ENCODE results near the gene ONECUT1. TPM values are rescaled to one million over a fixed set of nuclear protein-coding genes. Genes with fewer than 3 reads are reported as not detected.
"Not testable (repeated sequence)": the region's sequence is repeated elsewhere in the genome, so short reads cannot be mapped to it uniquely, and the experiment has no call there.

ONECUT1 gene
- polyA plus RNA-seq: not detected

- Mint-ChIP-seq H3K36me3 (no peaks in the 10 kb centered on the region), H3K4me1 (peaks cover 0 to 6% (median 4%) of the 10 kb centered on the region in 3 donors), H3K4me3 (peak within 1 kb of the TSS; percentile 27 to 91 (median 82)), H3K27me3 (peaks cover 66% of the 10 kb centered on the region), H3K9me3 (peaks cover 0 to 2% (median 0%) of the 10 kb centered on the region in 3 donors), H3K27ac (peak within 1 kb of the TSS; percentile 30 to 87 (median 63))
Observed at GRCh38 chr15:52790169-52790708, at the start of gene ONECUT1. Gene ONECUT1 (minus strand): TSS chr15:52790336. CDS start chr15:52789884, 452 bp downstream.

GRCh38 chr15:52834379-52834778, 44.2 kb upstream of the ONECUT1 start:
- Mint-ChIP-seq H3K4me1 (peaks cover 0 to 1% (median 0%) of the 10 kb centered on the region in 3 donors), H3K27ac (no peak overlapping the region), H3K9me3 (peaks cover 0 to 2% (median 0%) of the 10 kb centered on the region in 3 donors), H3K36me3 (no peaks in the 10 kb centered on the region), H3K27me3 (peaks cover 10% of the 10 kb centered on the region), H3K4me3 (no peak overlapping the region)

- H3K27me3 Mint-ChIP-seq: peaks cover 29% of the 10 kb centered on the region
- not testable (repeated sequence) for H3K9me3 Mint-ChIP-seq, H3K36me3 Mint-ChIP-seq, H3K4me1 Mint-ChIP-seq, H3K4me3 Mint-ChIP-seq, H3K27ac Mint-ChIP-seq
Observed at GRCh38 chr15:52824169-52824942, 34.2 kb upstream of the ONECUT1 start.

GRCh38 chr15:52822475-52822874, 32.3 kb upstream of the ONECUT1 start:
- peaks cover 0 to 2% (median 0%) of the 10 kb centered on the region in 3 donors for H3K4me1 Mint-ChIP-seq
- no peaks in the 10 kb centered on the region for H3K36me3 Mint-ChIP-seq
- peaks cover 34% of the 10 kb centered on the region for H3K27me3 Mint-ChIP-seq
- no peak overlapping the region for H3K4me3 Mint-ChIP-seq
- peaks cover 0 to 5% (median 3%) of the 10 kb centered on the region in 3 donors for H3K9me3 Mint-ChIP-seq
- H3K27ac Mint-ChIP-seq: no peak overlapping the region

- Mint-ChIP-seq H3K27ac (no peak overlapping the region), H3K9me3 (peaks cover 0 to 5% (median 4%) of the 10 kb centered on the region in 3 donors), H3K27me3 (peaks cover 34% of the 10 kb centered on the region), H3K36me3 (no peaks in the 10 kb centered on the region), H3K4me3 (no peak overlapping the region), H3K4me1 (peaks cover 0 to 2% (median 0%) of the 10 kb centered on the region in 3 donors)
Observed at GRCh38 chr15:52819253-52819652, 29.1 kb upstream of the ONECUT1 start.

GRCh38 chr15:52815899-52816298, 25.8 kb upstream of the ONECUT1 start:
- not testable (repeated sequence) for H3K27ac Mint-ChIP-seq, H3K4me3 Mint-ChIP-seq, H3K9me3 Mint-ChIP-seq, H3K36me3 Mint-ChIP-seq, H3K4me1 Mint-ChIP-seq
- peaks cover 21% of the 10 kb centered on the region for H3K27me3 Mint-ChIP-seq

- Mint-ChIP-seq H3K4me3 (no peak overlapping the region), H3K9me3 (no peaks in the 10 kb centered on the region), H3K4me1 (peaks cover 6 to 8% (median 7%) of the 10 kb centered on the region in 3 donors), H3K27ac (no peak overlapping the region), H3K27me3 (peaks cover 41% of the 10 kb centered on the region), H3K36me3 (peaks cover 7% of the 10 kb centered on the region)
Observed at GRCh38 chr15:52808996-52809395, 18.9 kb upstream of the ONECUT1 start.

- peaks cover 44% of the 10 kb centered on the region for H3K27me3 Mint-ChIP-seq
- H3K36me3 Mint-ChIP-seq: peaks cover 7% of the 10 kb centered on the region
- H3K4me1 Mint-ChIP-seq: peaks cover 8 to 10% (median 9%) of the 10 kb centered on the region in 3 donors
- peak overlapping the region in 1 of 4 donors; percentile 12 for H3K4me3 Mint-ChIP-seq
- H3K9me3 Mint-ChIP-seq: no peaks in the 10 kb centered on the region
- no peak overlapping the region for H3K27ac Mint-ChIP-seq
Observed at GRCh38 chr15:52808441-52808840, 18.3 kb upstream of the ONECUT1 start.

GRCh38 chr15:52806284-52806655, 16.1 kb upstream of the ONECUT1 start:
- Mint-ChIP-seq H3K4me1 (peaks cover 10 to 23% (median 13%) of the 10 kb centered on the region in 3 donors), H3K27ac (peak overlapping the region in 1 of 3 donors; percentile 21), H3K9me3 (peaks cover 0 to 3% (median 3%) of the 10 kb centered on the region in 3 donors), H3K27me3 (peaks cover 60% of the 10 kb centered on the region), H3K4me3 (peak overlapping the region in 3 of 4 donors; percentile 12 to 55 (median 29)), H3K36me3 (peaks cover 7% of the 10 kb centered on the region)

- H3K4me1 Mint-ChIP-seq: peaks cover 10 to 23% (median 13%) of the 10 kb centered on the region in 3 donors
- peaks cover 0 to 8% (median 3%) of the 10 kb centered on the region in 3 donors for H3K9me3 Mint-ChIP-seq
- peaks cover 63% of the 10 kb centered on the region for H3K27me3 Mint-ChIP-seq
- peak overlapping the region in 2 of 3 donors; percentile 76 to 77 for H3K27ac Mint-ChIP-seq
- peaks cover 10% of the 10 kb centered on the region for H3K36me3 Mint-ChIP-seq
- H3K4me3 Mint-ChIP-seq: peak overlapping the region; percentile 65 to 85 (median 74)
Observed at GRCh38 chr15:52805351-52806283, 15.5 kb upstream of the ONECUT1 start.

GRCh38 chr15:52804526-52805081, 14.5 kb upstream of the ONECUT1 start:
- Mint-ChIP-seq H3K27ac (peak overlapping the region; percentile 59 to 77 (median 65)), H3K9me3 (peaks cover 0 to 9% (median 3%) of the 10 kb centered on the region in 3 donors), H3K4me3 (peak overlapping the region; percentile 77 to 88 (median 82)), H3K27me3 (peaks cover 63% of the 10 kb centered on the region), H3K4me1 (peaks cover 10 to 23% (median 13%) of the 10 kb centered on the region in 3 donors), H3K36me3 (peaks cover 8% of the 10 kb centered on the region)

GRCh38 chr15:52803467-52804306, 13.6 kb upstream of the ONECUT1 start:
- H3K4me1 Mint-ChIP-seq: peaks cover 12 to 23% (median 13%) of the 10 kb centered on the region in 3 donors
- H3K9me3 Mint-ChIP-seq: peaks cover 0 to 9% (median 3%) of the 10 kb centered on the region in 3 donors
- H3K4me3 Mint-ChIP-seq: peak overlapping the region; percentile 45 to 79 (median 68)
- H3K36me3 Mint-ChIP-seq: peaks cover 4% of the 10 kb centered on the region
- H3K27me3 Mint-ChIP-seq: peaks cover 60% of the 10 kb centered on the region
- peak overlapping the region; percentile 76 to 87 (median 77) for H3K27ac Mint-ChIP-seq

GRCh38 chr15:52803108-52803466, 13.0 kb upstream of the ONECUT1 start:
- Mint-ChIP-seq H3K36me3 (peaks cover 4% of the 10 kb centered on the region), H3K9me3 (peaks cover 0 to 9% (median 3%) of the 10 kb centered on the region in 3 donors), H3K27ac (peak overlapping the region; percentile 30 to 87 (median 76)), H3K4me3 (peak overlapping the region in 2 of 4 donors; percentile 46 to 79), H3K4me1 (peaks cover 13 to 23% (median 13%) of the 10 kb centered on the region in 3 donors), H3K27me3 (peaks cover 59% of the 10 kb centered on the region)

Measured in IgD-negative memory B cell (primary cell).